Neural progenitor cell (in vitro differentiated cells): ENCODE results near the gene ACACB. TPM values are rescaled to one million over a fixed set of nuclear protein-coding genes. Genes with fewer than 3 reads are reported as not detected.

Source experiments
- DNase-seq: peaks from one replicate; pipeline ENCODE4 v3.0.0-alpha.2; 2016; ENCODE audit warnings: low spot score
- H2AFZ ChIP-seq: fragments of 200-600 bp; sonication (generic); replicated peaks from 2 replicates; pipeline ENCODE4 v1.6.1; 2016; ENCODE audit warnings: antibody characterized with exemption
- H3F3A ChIP-seq: fragments of 200-600 bp; sonication (generic); 2 replicates; pipeline ENCODE4 v1.6.1; 2016; ENCODE audit warnings: antibody characterized with exemption, low read depth
- H3K27ac ChIP-seq: fragments of 200-600 bp; sonication (generic); 2 replicates; pipeline ENCODE4 v1.5.1; 2016; ENCODE audit warnings: mild to moderate bottlenecking
- H3K27me3 ChIP-seq: fragments of 200-600 bp; sonication (generic); 2 replicates; pipeline ENCODE4 v1.6.1; 2016; ENCODE audit warnings: mild to moderate bottlenecking, moderate library complexity
- H3K36me3 ChIP-seq: fragments of 200-600 bp; sonication (generic); 2 replicates; pipeline ENCODE4 v1.5.1; 2016
- H3K4me1 ChIP-seq: fragments of 200-600 bp; sonication (generic); 2 replicates; pipeline ENCODE4 v1.6.1; 2016; ENCODE audit warnings: mixed run types
- H3K4me2 ChIP-seq: fragments of 200-600 bp; sonication (generic); 2 replicates; pipeline ENCODE4 v1.6.1; 2016
- H3K4me3 ChIP-seq: fragments of 200-600 bp; sonication (generic); 2 replicates; pipeline ENCODE4 v1.5.1; 2016
- H3K79me2 ChIP-seq: fragments of 200-600 bp; sonication (generic); 2 replicates; pipeline ENCODE4 v1.6.1; 2016; ENCODE audit warnings: low read depth
- H3K9ac ChIP-seq: fragments of 200-600 bp; sonication (generic); 2 replicates; pipeline ENCODE4 v1.6.1; 2016
- H3K9me3 ChIP-seq: fragments of 200-600 bp; sonication (generic); 2 replicates; pipeline ENCODE4 v1.5.1; 2016; ENCODE audit warnings: low read depth
- H4K20me1 ChIP-seq: fragments of 200-600 bp; sonication (generic); 2 replicates; pipeline ENCODE4 v1.6.1; 2016; ENCODE audit warnings: low read depth
- H3K27ac Mint-ChIP-seq: 3 replicates; pipeline ENCODE4 v1.8.0; 2021; ENCODE audit warnings: mixed read lengths
- H3K27me3 Mint-ChIP-seq: 2 replicates; pipeline ENCODE4 v1.8.0; 2022; ENCODE audit warnings: low read depth, mild to moderate bottlenecking, inconsistent platforms, moderate library complexity, mixed read lengths; ENCODE audit not compliant: insufficient read depth
- H3K36me3 Mint-ChIP-seq: 3 replicates; pipeline ENCODE4 v1.8.0; 2021; ENCODE audit warnings: mixed read lengths
- H3K4me1 Mint-ChIP-seq: 3 replicates; pipeline ENCODE4 v1.8.0; 2021; ENCODE audit warnings: mixed read lengths
- H3K4me3 Mint-ChIP-seq: 3 replicates; pipeline ENCODE4 v1.8.0; 2021; ENCODE audit warnings: mild to moderate bottlenecking, moderate library complexity, mixed read lengths
- H3K9me3 Mint-ChIP-seq: 3 replicates; pipeline ENCODE4 v1.8.0; 2020; ENCODE audit warnings: mixed read lengths
- CTCF ChIP-seq: fragments of 200-600 bp; sonication (generic); IDR thresholded peaks from 2 replicates; pipeline ENCODE4 v1.5.1; 2017; ENCODE audit warnings: antibody characterized with exemption, mild to moderate bottlenecking
- EZH2 ChIP-seq: fragments of 200-600 bp; sonication (generic); IDR thresholded peaks from 2 replicates; pipeline ENCODE4 v1.6.1; 2017; ENCODE audit warnings: antibody characterized with exemption, mild to moderate bottlenecking, moderate library complexity
- EZH2phosphoT487 ChIP-seq: fragments of 200-600 bp; sonication (generic); IDR thresholded peaks from 2 replicates; pipeline ENCODE4 v1.6.1; 2017; ENCODE audit warnings: antibody characterized with exemption
- total RNA-seq: library from RNA; depleted of rRNA; stranded (reverse); fragments of >200 nt; gene quantifications from 2 replicates; pipeline ENCODE4 v1.2.3, GENCODE V29; 2015; ENCODE audit warnings: low replicate concordance

The ACACB gene
- total RNA-seq, 1 donor from 2014 or later = 2.4 TPM

GRCh38 chr12:109082751-109083150 lies 33.6 kb upstream of the ACACB start:
- no peak overlapping the region for H3K9ac ChIP-seq
- no peak overlapping the region for H3K4me3 Mint-ChIP-seq
- no peak for DNase-seq
- no peak overlapping the region for H3K27ac ChIP-seq
- H3K79me2 ChIP-seq = no peaks in the 10 kb centered on the region
- no peaks in the 10 kb centered on the region for H3F3A ChIP-seq
- peak overlapping the region; percentile 18 for H3K27ac Mint-ChIP-seq
- TF ChIP-seq EZH2phosphoT487 = no peak
- no peak for TF ChIP-seq CTCF
- TF ChIP-seq EZH2 = no peak
- H3K36me3 Mint-ChIP-seq = peaks cover 26% of the 10 kb centered on the region
- H3K4me2 ChIP-seq = no peak overlapping the region
- H3K27me3 ChIP-seq = no peaks in the 10 kb centered on the region
- H3K4me1 Mint-ChIP-seq = no peaks in the 10 kb centered on the region
- no peaks in the 10 kb centered on the region for H3K36me3 ChIP-seq
- H3K9me3 Mint-ChIP-seq = peaks cover 2% of the 10 kb centered on the region
- no peaks in the 10 kb centered on the region for H4K20me1 ChIP-seq
- H3K4me3 ChIP-seq = no peak overlapping the region
- H3K4me1 ChIP-seq = no peaks in the 10 kb centered on the region
- no peak overlapping the region for H2AFZ ChIP-seq
- H3K9me3 ChIP-seq = no peaks in the 10 kb centered on the region
- peaks cover 4% of the 10 kb centered on the region for H3K27me3 Mint-ChIP-seq

- Histone ChIP-seq H3K9ac (no peak overlapping the region), H3K27ac (no peak overlapping the region), H4K20me1 (no peaks in the 10 kb centered on the region), H3K27me3 (no peaks in the 10 kb centered on the region), H2AFZ (no peak overlapping the region), H3K4me3 (no peak overlapping the region), H3F3A (no peaks in the 10 kb centered on the region), H3K79me2 (no peaks in the 10 kb centered on the region), H3K4me2 (no peak overlapping the region), H3K9me3 (no peaks in the 10 kb centered on the region), H3K36me3 (no peaks in the 10 kb centered on the region), H3K4me1 (no peaks in the 10 kb centered on the region)
- H3K36me3 Mint-ChIP-seq = peaks cover 23% of the 10 kb centered on the region
- H3K4me3 Mint-ChIP-seq = no peak overlapping the region
- no peaks in the 10 kb centered on the region for H3K4me1 Mint-ChIP-seq
- DNase-seq = no peak
- H3K27ac Mint-ChIP-seq = no peak overlapping the region
- H3K9me3 Mint-ChIP-seq = no peaks in the 10 kb centered on the region
- TF ChIP-seq EZH2phosphoT487 (no peak), CTCF (no peak), EZH2 (no peak)
- no peaks in the 10 kb centered on the region for H3K27me3 Mint-ChIP-seq
Observed at GRCh38 chr12:109084425-109084824, 32.0 kb upstream of the ACACB start.

- no peaks in the 10 kb centered on the region for H3K4me1 ChIP-seq
- no peak overlapping the region for H3K27ac Mint-ChIP-seq
- no peaks in the 10 kb centered on the region for H4K20me1 ChIP-seq
- no peaks in the 10 kb centered on the region for H3K79me2 ChIP-seq
- H3K36me3 Mint-ChIP-seq = peaks cover 27% of the 10 kb centered on the region
- no peak overlapping the region for H3K4me2 ChIP-seq
- H3K27me3 Mint-ChIP-seq = no peaks in the 10 kb centered on the region
- H3K27ac ChIP-seq = no peak overlapping the region
- H2AFZ ChIP-seq = no peak overlapping the region
- no peaks in the 10 kb centered on the region for H3K27me3 ChIP-seq
- H3F3A ChIP-seq = no peaks in the 10 kb centered on the region
- DNase-seq = no peak
- H3K9me3 ChIP-seq = no peaks in the 10 kb centered on the region
- H3K4me3 Mint-ChIP-seq = no peak overlapping the region
- no peaks in the 10 kb centered on the region for H3K9me3 Mint-ChIP-seq
- H3K4me3 ChIP-seq = no peak overlapping the region
- H3K4me1 Mint-ChIP-seq = peaks cover 2% of the 10 kb centered on the region
- no peaks in the 10 kb centered on the region for H3K36me3 ChIP-seq
- TF ChIP-seq EZH2 = no peak
- TF ChIP-seq CTCF = no peak
- TF ChIP-seq EZH2phosphoT487 = no peak
- no peak overlapping the region for H3K9ac ChIP-seq
Observed at GRCh38 chr12:109085590-109085989, 30.8 kb upstream of the ACACB start.
